ENCODE data around the gene CEACAM18. TPM values are rescaled to one million over a fixed set of nuclear protein-coding genes. Genes with fewer than 3 reads are reported as not detected.

Gene CEACAM18
- total and polyA plus RNA-seq, 2 of the 4 experiments (the other 2 are of a cell fraction) = not detected

- CTCF ChIA-PET = interaction anchor here (1.0 kb wide), 1 partner anchor 9 kb away, joined by 3 read pairs; no protein-coding TSS in a partner anchor
- no peak overlapping the region for H3K4me3 ChIP-seq (ENCODE audit: insufficient read depth, low read depth, low read length)
- WGBS, 2 experiments (ENCODE audit: extremely low coverage in 2 of 2, insufficient read length in 1 of 2) = no CpG with 5 or more reads among the region's 2 CpGs
Measured at GRCh38 chr19:51513968-51514367, 35.6 kb downstream of the CEACAM18 start.

More at GRCh38 chr19:51513968-51514367, 35.6 kb downstream of the CEACAM18 start:
- in situ Hi-C loops (cut with MboI; ENCODE audit: low sequenced_read_pairs) = no loop called here
- no peak for ATAC-seq (ENCODE audit: low read depth)
- TF ChIP-seq CTCF (conservative IDR thresholded peaks at IDR 0.05; ENCODE audit: low read depth, low read length) (no peak), USF2 (IDR thresholded peaks at IDR 0.05; ENCODE audit: low read depth, low read length) (no peak), NFE2L2 (IDR thresholded peaks at IDR 0.05; ENCODE audit: low read depth, low read length) (no peak), CHD1 (IDR thresholded peaks at IDR 0.05; ENCODE audit: low read depth, low read length) (no peak), MXI1 (IDR thresholded peaks at IDR 0.05; ENCODE audit: borderline replicate concordance, low read depth, low read length) (no peak), BHLHE40 (IDR thresholded peaks at IDR 0.05; ENCODE audit: low read depth, low read length) (no peak), CEBPB (IDR thresholded peaks at IDR 0.05; ENCODE audit: low read depth, low read length) (no peak), SMC3 (IDR thresholded peaks at IDR 0.05; ENCODE audit: low read depth, low read length) (no peak), RCOR1 (IDR thresholded peaks at IDR 0.05; ENCODE audit: insufficient replicate concordance, low read length) (no peak), POLR2A (IDR thresholded peaks at IDR 0.05; ENCODE audit: low read depth, low read length) (no peak), RFX5 (IDR thresholded peaks at IDR 0.05; ENCODE audit: low read depth, low read length) (no peak), MAFK (IDR thresholded peaks at IDR 0.05; ENCODE audit: low read depth, low read length) (no peak), MAZ (IDR thresholded peaks at IDR 0.05; ENCODE audit: borderline replicate concordance, low read depth, low read length) (no peak), ELK1 (IDR thresholded peaks at IDR 0.05; ENCODE audit: borderline replicate concordance, low read depth, low read length) (no peak), FOS (IDR thresholded peaks at IDR 0.05; ENCODE audit: low read depth, low read length) (no peak), RAD21 (IDR thresholded peaks at IDR 0.05; ENCODE audit: low read length) (no peak)
- Histone ChIP-seq H3K23ac (ENCODE audit: low read depth, low read length) (no peak overlapping the region), H3K9me3 (ENCODE audit: control insufficient read depth, insufficient read depth, low read length) (no peaks in the 10 kb centered on the region), H4K91ac (ENCODE audit: insufficient read depth, low read depth, low read length) (no peak overlapping the region), H3K27me3 (ENCODE audit: control insufficient read depth, insufficient read depth, low read length) (no peaks in the 10 kb centered on the region), H3K4me1 (ENCODE audit: control insufficient read depth, insufficient read depth, low read length) (no peaks in the 10 kb centered on the region), H3K4ac (ENCODE audit: low read depth, low read length) (no peak overlapping the region), H2BK5ac (ENCODE audit: low read depth, low read length, poor library complexity, severe bottlenecking) (no peak overlapping the region), H2BK120ac (ENCODE audit: low read depth, low read length) (no peak overlapping the region), H3K27ac (ENCODE audit: insufficient read depth, low read length) (no peak overlapping the region), H2AK9ac (replicated peaks; ENCODE audit: low read depth, low read length, poor library complexity) (no peak overlapping the region), H3K4me2 (ENCODE audit: low read depth, low read length) (no peak overlapping the region), H4K8ac (ENCODE audit: low read depth in 2 of 2, low read length in 2 of 2) (no peak overlapping the region), H2AFZ (replicated peaks; ENCODE audit: low read length, poor library complexity) (no peak overlapping the region), H3K9me1 (ENCODE audit: insufficient read depth, low read length) (no peaks in the 10 kb centered on the region), H3K36me3 (ENCODE audit: control insufficient read depth, insufficient read depth, low read length) (no peaks in the 10 kb centered on the region), H3K56ac (ENCODE audit: extremely low read depth, insufficient read depth, low read length) (no peak overlapping the region), H2BK20ac (ENCODE audit: low read depth, low read length) (no peak overlapping the region), H2AK5ac (ENCODE audit: low read depth, low read length) (no peak overlapping the region), H4K20me1 (ENCODE audit: insufficient read depth, low read length) (no peaks in the 10 kb centered on the region), H4K5ac (ENCODE audit: low read depth, low read length) (no peak overlapping the region), H3K9ac (ENCODE audit: low read depth, low read length) (no peak overlapping the region), H3K14ac (replicated peaks; ENCODE audit: low read depth, low read length) (no peak overlapping the region), H2BK15ac (ENCODE audit: low read depth, low read length) (no peak overlapping the region), H3K79me1 (ENCODE audit: low read depth in 1 of 2, low read length in 2 of 2) (no peaks in the 10 kb centered on the region), H3K18ac (ENCODE audit: low read depth, low read length) (no peak overlapping the region)
- POLR2A ChIA-PET (ENCODE audit: unreplicated experiment) = no interaction called here
- BruUV-seq (replicated peaks) = no TSS peak
- dilution Hi-C loops (cut with HindIII; ENCODE audit: low sequenced_read_pairs, unreplicated experiment) = no loop called here
- intact Hi-C loops (cut with micrococcal nuclease) = loop anchor here (2.0 kb wide), 1 partner anchor 175 kb away; no protein-coding TSS in a partner anchor
- DNase-seq = no peak

Data from IMR-90 (cell line).